Measurements from ENCODE around the gene USH2A.

DNA sequence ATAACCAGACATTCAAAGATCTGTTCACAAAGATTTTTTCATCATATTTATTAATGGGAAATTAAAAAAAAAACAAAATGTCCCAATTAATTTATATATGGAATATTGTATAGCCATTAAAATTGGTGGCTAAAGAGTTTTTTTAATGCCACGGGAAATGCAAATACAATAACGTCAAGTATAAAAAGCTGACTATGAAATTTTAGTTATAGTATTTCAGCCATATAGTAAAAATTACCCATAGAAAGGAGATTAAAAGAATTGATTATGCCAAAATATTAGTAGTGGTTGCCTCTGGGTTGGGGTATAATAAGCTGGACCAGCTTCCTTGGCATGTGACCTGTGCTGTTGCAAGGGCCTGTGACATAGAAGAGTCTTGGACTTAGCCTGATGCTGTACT is 777.4 kb downstream of the USH2A start:
- no peak for TF ChIP-seq POLR2A (IDR thresholded peaks at IDR 0.05; ENCODE audit: low read length)
- TF ChIP-seq GATA1 (IDR thresholded peaks at IDR 0.05; ENCODE audit: low read depth, low read length) = no peak
